Prostate gland (tissue), 2 donors: ENCODE measurements around the gene IL36RN.

Source experiments
- CTCF ChIP-seq, 4 experiments: fragments of 200-600 bp in 2 of 4; fragments of 450-650 bp in 2 of 4; sonication (generic) in 2 of 4; IDR thresholded peaks; 1 replicate in 3 of 4; 2 replicates in 1 of 4; pipeline ENCODE4 v1.5.1; 2016 to 2019; ENCODE audit warnings: antibody characterized with exemption in 4 of 4, mild to moderate bottlenecking in 2 of 4, moderate library complexity in 2 of 4
- POLR2A ChIP-seq: fragments of 450-650 bp; IDR thresholded peaks from one replicate; pipeline ENCODE4 v1.6.1; 2016; ENCODE audit warnings: antibody characterized with exemption, mild to moderate bottlenecking

- TF ChIP-seq CTCF (IDR thresholded peaks at IDR 0.05) (no peak), POLR2A (no peak)
These were observed 30.9 kb downstream of the IL36RN start for GRCh38 chr2:113089916-113090315.
